ENCODE results near the gene EIF3I. TPM values are rescaled to one million over a fixed set of nuclear protein-coding genes. Genes with fewer than 3 reads are reported as not detected.

The EIF3I gene
- total RNA-seq, 1 experiment from 2014 or later: 290 TPM

Other genes starting within 250 kb of the EIF3I start
- gene KHDRBS1, start 208.5 kb upstream of the EIF3I start, total RNA-seq (2014; rRNA removed; shearing (Covaris generic)): 128 and 138 TPM in 2 replicates
- 11.1 and 11.6 TPM in 2 replicates for gene TMEM39B, start 149.5 kb upstream of the EIF3I start, total RNA-seq (2014; rRNA removed; shearing (Covaris generic))
- 55.1 and 56.4 TPM in 2 replicates for gene KPNA6, start 114.4 kb upstream of the EIF3I start, total RNA-seq (2014; rRNA removed; shearing (Covaris generic))
- 82.6 and 83.5 TPM in 2 replicates for gene TXLNA, start 42.7 kb upstream of the EIF3I start, total RNA-seq (2014; rRNA removed; shearing (Covaris generic))
- 8.8 and 11.3 TPM in 2 replicates for gene CCDC28B, start 21.8 kb upstream of the EIF3I start, total RNA-seq (2014; rRNA removed; shearing (Covaris generic))
- gene IQCC, start 16.7 kb upstream of the EIF3I start, total RNA-seq (2014; rRNA removed; shearing (Covaris generic)): 5.6 and 6.1 TPM in 2 replicates
- not detected in 2 replicates for gene DCDC2B, start 13.3 kb upstream of the EIF3I start, total RNA-seq (2014; rRNA removed; shearing (Covaris generic))
- gene TMEM234, start 54 bp upstream of the EIF3I start, total RNA-seq (2014; rRNA removed; shearing (Covaris generic)): 8.7 and 9.9 TPM in 2 replicates
- not detected in 2 replicates for gene FAM167B, start 24.8 kb downstream of the EIF3I start, total RNA-seq (2014; rRNA removed; shearing (Covaris generic))
- gene LCK, start 28.9 kb downstream of the EIF3I start, total RNA-seq (2014; rRNA removed; shearing (Covaris generic)): 0.43 TPM in 1 of 2 replicates, not detected in the other
- gene HDAC1, start 69.7 kb downstream of the EIF3I start, total RNA-seq (2014; rRNA removed; shearing (Covaris generic)): 156 and 160 TPM in 2 replicates
- 207 and 208 TPM in 2 replicates for gene MARCKSL1, start 113.8 kb downstream of the EIF3I start, total RNA-seq (2014; rRNA removed; shearing (Covaris generic))
- gene FAM229A, start 140.1 kb downstream of the EIF3I start, total RNA-seq (2014; rRNA removed; shearing (Covaris generic)): 2.1 and 4.2 TPM in 2 replicates
- gene TSSK3, start 140.1 kb downstream of the EIF3I start, total RNA-seq (2014; rRNA removed; shearing (Covaris generic)): 1.0 and 1.2 TPM in 2 replicates
- 49.4 and 54.5 TPM in 2 replicates for gene BSDC1, start 172.0 kb downstream of the EIF3I start, total RNA-seq (2014; rRNA removed; shearing (Covaris generic))
- not detected in 2 replicates for gene ZBTB8B, start 242.7 kb downstream of the EIF3I start, total RNA-seq (2014; rRNA removed; shearing (Covaris generic))

Data from SJCRH30 (cell line).